ENCODE results near the gene CCDC68.

The CCDC68 gene

DNA sequence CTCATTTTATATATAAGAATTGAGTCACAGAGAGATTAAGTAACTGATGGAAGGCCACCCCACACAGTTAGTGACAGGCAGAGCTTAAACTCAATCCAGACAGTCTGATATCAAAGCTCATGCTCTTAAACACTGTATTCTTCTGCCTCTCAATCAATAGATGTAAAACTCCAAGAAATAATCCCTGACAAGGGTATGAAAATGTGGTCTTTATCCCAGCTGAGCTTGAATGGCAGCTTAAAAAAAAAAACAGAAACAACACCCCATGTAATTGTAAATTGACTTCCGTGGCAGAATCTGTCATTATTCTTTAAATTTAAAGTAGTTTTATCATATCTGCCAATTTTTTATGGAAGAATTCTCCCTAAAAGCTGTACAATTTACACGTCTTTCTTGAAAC is 70.9 kb downstream of the CCDC68 start:
- in situ Hi-C loops (cut with HindIII; ENCODE audit: low sequenced_read_pairs): no loop called here
- DNase-seq (ENCODE audit: low read depth, low spot score): no peak
- no peak overlapping the region for H3K4me3 ChIP-seq (ENCODE audit: low read depth, low read length)
- TF ChIP-seq, protein P1, sequence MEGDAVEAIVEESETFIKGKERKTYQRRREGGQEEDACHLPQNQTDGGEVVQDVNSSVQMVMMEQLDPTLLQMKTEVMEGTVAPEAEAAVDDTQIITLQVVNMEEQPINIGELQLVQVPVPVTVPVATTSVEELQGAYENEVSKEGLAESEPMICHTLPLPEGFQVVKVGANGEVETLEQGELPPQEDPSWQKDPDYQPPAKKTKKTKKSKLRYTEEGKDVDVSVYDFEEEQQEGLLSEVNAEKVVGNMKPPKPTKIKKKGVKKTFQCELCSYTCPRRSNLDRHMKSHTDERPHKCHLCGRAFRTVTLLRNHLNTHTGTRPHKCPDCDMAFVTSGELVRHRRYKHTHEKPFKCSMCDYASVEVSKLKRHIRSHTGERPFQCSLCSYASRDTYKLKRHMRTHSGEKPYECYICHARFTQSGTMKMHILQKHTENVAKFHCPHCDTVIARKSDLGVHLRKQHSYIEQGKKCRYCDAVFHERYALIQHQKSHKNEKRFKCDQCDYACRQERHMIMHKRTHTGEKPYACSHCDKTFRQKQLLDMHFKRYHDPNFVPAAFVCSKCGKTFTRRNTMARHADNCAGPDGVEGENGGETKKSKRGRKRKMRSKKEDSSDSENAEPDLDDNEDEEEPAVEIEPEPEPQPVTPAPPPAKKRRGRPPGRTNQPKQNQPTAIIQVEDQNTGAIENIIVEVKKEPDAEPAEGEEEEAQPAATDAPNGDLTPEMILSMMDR (IDR thresholded peaks at IDR 0.05; ENCODE audit: low read depth, low read length): no peak

GRCh38 chr18:54883816-54884604 is 75.3 kb downstream of the CCDC68 start:
- H3K4me3 ChIP-seq (ENCODE audit: low read depth, low read length): no peak overlapping the region
- peak; percentile 26 for DNase-seq (ENCODE audit: low read depth, low spot score)
- in situ Hi-C loops (cut with HindIII; ENCODE audit: low sequenced_read_pairs): no loop called here
- TF ChIP-seq, protein P1 (IDR thresholded peaks at IDR 0.05; ENCODE audit: low read depth, low read length): no peak

GRCh38 chr18:54882318-54882717 is 76.9 kb downstream of the CCDC68 start:
- DNase-seq (ENCODE audit: low read depth, low spot score): no peak
- no peak overlapping the region for H3K4me3 ChIP-seq (ENCODE audit: low read depth, low read length)
- TF ChIP-seq, protein P1 (IDR thresholded peaks at IDR 0.05; ENCODE audit: low read depth, low read length): no peak
- in situ Hi-C loops (cut with HindIII; ENCODE audit: low sequenced_read_pairs): no loop called here

GRCh38 chr18:54881229-54881768 is 78.0 kb downstream of the CCDC68 start:
- in situ Hi-C loops (cut with HindIII; ENCODE audit: low sequenced_read_pairs): no loop called here
- TF ChIP-seq, protein P1 (IDR thresholded peaks at IDR 0.05; ENCODE audit: low read depth, low read length): no peak
- no peak overlapping the region for H3K4me3 ChIP-seq (ENCODE audit: low read depth, low read length)
- no peak for DNase-seq (ENCODE audit: low read depth, low spot score)

- DNase-seq (ENCODE audit: low read depth, low spot score): peak; percentile 59
- H3K4me3 ChIP-seq (ENCODE audit: low read depth, low read length): no peak overlapping the region
- TF ChIP-seq, protein P1 (IDR thresholded peaks at IDR 0.05; ENCODE audit: low read depth, low read length): no peak
- in situ Hi-C loops (cut with HindIII; ENCODE audit: low sequenced_read_pairs): no loop called here
Measured at GRCh38 chr18:54880395-54881105, 78.7 kb downstream of the CCDC68 start.

DNA sequence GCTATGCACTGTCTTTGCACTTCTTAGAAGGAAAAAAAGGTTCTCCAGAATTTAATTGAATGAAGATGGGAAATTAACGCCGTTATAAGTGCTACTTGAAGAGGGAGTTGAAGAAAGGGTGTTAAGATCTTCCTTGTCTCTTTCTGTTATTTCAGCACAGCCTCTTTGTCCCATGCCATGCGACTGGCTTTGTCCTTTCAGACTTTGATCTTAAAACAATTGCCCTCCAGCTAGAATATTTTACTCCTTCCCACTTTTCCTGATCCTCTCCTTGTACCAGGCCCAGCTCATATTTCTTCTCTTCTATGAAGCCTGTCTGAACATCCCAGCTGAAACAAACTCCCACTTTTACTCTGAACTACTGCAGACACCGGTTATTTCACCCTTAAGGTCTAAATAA is 79.6 kb downstream of the CCDC68 start:
- H3K4me3 ChIP-seq (ENCODE audit: low read depth, low read length): no peak overlapping the region
- TF ChIP-seq, protein P1 (IDR thresholded peaks at IDR 0.05; ENCODE audit: low read depth, low read length): no peak
- no peak for DNase-seq (ENCODE audit: low read depth, low spot score)
- in situ Hi-C loops (cut with HindIII; ENCODE audit: low sequenced_read_pairs): no loop called here
